NCI-H187 treated with DMSO at 0.1 percent for 48 hours (cell line): Measurements from ENCODE around the gene TRABD.
"Not testable (repeated sequence)": the region's sequence is repeated elsewhere in the genome, so short reads cannot be mapped to it uniquely, and the experiment has no call there.

Source experiments
- DNase-seq: peaks from one replicate; lab custom pipeline; 2025; lab: John Stamatoyannopoulos, UW

Gene TRABD

DNA sequence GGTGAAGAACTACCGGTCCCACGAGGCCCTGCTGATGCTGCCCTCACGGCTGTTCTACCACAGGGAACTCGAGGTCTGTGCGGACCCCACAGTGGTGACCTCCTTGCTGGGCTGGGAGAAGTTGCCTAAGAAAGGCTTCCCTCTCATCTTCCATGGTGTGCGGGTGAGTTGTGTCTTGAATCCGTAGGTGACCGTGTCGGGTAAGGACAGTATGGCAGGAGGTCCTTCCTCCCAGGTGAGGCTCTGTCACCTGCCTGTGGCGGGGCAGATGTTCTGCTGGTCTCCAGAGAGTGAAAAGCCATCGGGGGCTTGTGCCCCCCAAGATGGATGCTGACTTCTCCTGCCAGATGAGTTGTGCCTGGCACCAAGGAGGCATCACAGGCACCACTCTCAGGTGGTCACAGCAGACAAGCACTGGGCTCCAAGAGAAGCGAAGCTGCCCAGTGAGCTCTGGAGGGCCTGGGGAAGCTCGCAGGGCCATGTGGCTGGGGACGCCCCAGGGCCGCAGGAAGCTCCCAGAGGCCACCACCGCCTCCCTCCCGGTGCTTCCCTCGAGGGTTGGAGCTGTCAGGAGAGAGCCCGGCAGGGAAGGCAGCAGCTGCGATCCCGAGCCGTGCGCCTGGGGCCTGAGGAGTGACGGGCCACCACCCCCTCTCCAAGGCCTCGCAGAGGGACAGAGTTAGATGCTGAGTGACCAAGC lies 32.5 kb upstream of the TRABD start:
- no peak for DNase-seq

DNA sequence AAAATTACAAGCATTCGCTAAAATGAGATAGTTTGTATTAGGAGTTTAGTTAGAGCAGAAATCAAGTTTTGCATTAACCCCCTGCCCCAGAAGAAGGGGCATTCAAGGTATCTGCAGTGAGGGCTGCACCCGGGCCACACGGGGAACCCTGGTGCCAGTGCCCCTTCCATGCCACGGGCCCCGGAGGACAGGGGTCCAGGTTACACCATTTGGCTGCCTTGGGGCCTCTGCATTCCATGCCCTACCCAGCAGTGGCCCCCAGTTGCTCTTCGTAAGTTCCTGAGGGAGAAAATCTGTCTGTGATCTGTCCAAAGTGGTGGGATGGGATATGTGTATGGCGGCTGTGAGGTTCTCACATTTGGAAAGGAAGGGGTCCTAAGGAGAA lies 32.0 kb upstream of the TRABD start:
- no peak for DNase-seq

DNA sequence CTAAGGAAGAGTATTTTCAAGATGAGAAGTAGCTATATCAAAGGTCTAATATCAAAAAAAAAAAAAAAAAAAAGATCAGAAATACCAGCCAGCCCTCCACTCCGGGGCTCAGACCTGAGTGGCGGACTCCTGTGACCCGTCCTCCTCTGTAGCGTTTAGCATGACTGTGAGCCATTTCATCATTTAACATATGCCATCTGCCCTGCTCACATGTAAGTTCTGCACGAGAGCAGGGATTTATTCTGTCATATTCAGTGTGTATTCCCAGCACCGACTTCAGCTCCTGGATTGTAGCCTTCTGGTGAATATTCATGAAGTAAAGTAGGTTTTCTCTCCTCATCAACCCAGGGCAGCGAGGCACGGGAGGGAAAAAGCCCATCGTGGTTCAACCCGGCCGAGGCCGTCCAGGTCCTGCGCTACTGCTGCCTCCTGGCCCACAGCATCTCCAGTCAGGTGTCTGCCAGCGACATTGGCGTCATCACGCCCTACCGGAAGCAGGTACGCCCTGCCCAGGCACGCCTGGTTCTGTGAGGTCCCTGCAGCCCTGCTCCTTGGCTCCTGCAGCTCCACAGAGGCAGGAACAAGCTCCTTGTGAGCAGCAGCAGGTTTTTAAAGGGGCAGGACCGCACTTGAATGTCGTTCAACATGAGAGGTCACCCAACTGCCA lies 27.9 kb upstream of the TRABD start:
- no peak for DNase-seq

DNA sequence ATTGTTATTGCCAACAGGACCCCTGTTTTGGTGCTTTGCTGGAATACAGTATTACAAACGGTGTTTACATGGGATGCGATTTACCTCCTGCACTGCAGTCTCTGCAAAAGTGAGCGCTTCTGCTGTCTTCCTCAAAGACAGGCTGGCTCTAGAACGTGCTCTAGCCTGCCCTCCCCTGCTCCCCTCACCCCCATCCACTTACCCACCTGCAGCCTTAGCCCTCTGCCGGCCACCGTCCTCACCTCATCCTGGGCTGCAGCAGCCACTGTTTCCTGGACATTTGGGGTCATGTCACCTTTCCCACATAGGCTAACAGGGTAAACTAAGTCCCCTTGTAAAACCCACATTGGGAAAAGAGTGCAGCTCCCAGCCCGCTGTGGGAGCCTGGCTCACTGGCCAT lies 24.8 kb upstream of the TRABD start:
- no peak for DNase-seq

DNA sequence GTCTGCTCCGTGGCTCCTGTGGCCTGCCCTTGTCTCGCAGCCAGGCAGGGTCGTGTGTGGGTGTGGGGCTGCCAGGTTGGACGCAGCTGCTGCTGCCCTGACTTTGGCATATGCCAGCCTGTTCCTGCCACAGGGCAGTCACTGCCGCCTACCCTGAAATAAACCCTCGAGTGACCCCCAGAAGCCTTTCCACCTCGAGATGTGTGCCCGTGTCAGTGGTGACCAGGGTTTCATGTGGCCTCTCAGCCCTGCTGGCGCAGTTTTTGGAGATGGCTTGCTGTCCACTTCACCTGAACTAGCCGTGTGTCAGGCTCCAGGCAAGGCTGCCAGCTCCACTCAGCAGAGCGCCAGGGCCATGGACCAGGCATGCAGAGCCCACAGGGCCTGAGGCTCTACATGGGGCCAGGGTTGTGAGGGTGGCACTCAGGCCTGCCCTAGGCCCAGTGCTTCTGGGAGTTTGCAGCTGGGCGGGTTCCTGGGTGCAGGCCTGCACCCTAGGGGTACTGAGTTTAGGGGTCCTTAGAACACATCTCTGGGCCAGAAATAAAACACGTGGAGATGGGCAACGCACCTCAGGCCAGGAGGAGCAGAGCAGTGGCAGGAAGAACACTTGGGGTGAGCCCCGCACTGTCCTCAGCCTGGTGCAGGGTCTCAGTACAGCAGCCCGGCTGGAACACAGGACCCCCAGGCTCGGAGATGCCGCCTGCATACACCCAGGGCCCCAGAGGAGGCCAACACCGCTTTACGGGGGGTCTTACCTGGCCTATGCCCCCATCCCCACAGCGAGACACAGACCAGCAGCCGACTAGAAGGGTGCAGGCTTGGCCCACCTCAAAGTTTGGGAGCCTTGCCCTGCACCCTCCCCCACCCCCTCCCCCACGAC lies 24.0 kb upstream of the TRABD start:
- DNase-seq: no peak

DNA sequence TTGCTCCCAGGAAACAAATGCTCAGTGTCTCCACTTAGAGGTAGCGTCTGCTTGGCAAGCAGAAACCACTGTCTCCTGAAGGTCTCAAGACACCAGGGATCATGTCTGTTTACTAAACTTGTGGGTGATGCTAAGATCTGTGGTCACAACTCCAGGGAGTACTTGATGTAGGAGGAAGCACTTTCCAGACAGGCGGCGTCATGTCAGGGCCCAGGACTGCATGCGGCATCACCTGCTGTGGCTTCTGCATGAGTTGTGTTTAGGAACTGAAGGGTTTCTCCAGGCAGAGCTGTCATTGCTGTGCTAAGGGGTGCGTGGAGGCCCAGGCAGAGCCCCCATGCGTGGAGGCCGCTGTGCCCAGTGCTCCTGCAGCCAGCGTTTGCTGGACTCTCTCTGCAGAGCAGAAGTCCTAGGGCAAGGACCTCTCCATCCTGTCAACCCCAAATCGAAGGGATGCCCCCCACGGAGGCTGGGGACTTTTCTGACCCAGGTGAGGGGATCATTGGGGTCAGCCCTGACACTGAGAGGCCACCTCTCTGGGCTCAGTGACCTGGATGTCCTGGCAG lies 23.2 kb upstream of the TRABD start:
- DNase-seq: no peak

DNA sequence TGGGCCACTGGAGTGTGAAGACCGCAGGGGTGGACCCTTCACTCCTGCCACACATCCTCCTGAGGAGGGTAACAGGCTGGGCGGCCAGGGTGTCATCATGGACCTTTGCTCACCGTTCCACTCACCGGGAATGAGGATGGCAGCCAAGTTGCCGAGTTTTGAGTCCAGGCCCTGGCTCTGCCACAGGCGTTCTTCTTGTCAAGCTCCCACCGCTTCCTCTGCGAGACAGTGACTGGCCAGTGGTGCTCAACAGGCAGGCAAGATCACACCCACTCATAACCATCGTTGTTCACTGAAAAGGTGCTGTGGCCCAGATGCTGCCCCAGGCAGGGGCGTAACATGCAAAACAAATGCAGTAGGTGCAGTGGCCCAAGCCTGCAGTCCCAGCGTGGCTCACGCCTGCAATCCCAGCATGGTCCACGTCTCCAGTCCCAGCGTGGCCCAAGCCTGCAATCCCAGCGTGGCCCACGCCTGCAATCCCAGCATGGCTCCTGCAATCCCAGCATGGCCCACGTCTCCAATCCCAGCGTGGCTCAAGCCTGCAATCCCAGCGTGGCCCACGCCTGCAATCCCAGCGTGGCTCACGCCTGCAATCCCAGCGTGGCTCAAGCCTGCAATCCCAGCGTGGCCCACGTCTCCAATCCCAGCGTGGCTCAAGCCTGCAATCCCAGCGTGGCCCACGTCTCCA lies 20.1 kb upstream of the TRABD start:
- no peak for DNase-seq

DNA sequence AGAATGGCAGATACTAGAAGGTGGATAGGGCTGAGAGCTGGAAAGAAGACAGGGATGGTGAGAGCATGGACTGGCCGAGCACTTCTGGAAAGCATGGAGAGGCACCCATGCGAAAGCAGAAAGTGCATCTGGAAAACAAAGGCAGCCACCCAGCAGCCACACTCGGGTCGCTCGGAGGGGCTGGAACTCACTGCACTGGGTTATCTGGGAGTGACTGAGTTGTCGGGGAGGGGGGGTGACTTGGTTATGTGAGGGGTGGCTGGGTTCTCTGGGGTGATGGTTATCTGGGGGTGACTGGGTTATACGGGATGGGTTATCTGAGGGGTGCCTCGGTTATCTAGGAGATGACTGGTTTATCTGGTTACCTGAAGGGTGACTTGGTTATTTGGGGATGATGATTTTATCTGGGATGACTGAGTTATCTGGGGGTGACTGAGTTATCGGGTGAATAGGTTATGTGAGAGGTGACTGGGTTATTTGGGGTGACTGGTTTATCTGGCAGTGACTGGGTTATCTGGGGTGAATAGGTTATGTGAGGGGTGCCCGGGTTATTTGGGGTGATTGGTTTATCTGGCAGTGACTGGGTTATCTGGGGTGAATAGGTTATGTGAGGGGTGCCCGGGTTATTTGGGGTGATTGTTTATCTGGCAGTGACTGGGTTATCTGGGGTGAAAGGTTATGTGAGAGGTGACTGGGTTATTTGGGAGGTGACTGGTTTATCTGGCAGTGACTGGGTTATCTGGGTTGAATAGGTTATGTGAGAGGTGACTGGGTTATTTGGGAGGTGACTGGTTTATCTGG lies 17.8 kb upstream of the TRABD start:
- no peak for DNase-seq

DNA sequence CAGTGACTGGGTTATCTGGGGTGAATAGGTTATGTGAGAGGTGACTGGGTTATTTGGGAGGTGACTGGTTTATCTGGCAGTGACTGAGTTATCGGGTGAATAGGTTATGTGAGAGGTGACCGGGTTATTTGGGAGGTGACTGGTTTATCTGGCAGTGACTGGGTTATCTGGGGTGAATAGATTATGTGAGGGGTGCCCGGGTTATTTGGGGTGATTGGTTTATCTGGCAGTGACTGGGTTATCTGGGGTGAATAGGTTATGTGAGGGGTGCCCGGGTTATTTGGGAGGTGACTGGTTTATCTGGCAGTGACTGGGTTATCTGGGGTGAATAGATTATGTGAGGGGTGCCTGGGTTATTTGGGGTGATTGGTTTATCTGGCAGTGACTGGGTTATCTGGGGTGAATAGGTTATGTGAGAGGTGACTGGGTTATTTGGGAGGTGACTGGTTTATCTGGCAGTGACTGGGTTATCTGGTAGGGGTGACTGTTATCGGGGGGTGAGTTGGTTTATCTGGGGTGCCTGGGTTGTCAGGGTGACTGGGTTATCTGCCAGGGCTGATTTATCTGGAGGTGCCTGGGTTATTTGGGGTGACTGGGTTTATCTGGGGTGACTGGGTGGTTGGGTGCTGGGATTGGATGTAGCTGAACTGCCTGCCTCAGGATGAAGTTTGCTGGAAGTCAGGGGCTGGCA lies 17.1 kb upstream of the TRABD start:
- DNase-seq: not testable (repeated sequence)

DNA sequence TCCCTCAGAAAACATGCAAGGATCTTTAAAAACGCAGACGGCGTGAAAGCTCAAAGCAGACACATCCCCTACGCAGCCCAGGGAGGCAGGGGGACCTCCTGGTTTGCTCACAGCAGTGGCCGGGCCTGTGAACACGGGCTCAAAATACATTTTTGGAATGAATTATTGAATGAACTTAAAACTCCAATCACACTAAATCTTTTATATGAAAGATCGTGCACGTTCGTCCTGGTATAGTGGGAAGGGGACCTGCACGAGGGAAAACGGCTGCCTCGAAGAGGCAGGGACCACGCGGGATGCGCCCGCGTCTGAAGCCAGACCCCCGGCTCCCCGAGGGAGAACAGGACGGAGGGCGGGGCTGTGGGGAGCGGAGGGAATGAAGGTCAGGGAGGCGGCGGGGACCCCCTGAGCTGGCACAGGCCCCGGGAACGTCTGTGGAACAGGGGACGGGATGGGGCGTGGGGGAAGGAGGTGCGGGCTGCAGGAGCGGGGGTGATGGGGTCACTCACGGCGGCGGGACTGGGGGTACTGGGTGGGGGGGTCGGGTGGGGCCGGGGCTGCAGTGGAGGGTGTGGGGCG lies 16.4 kb upstream of the TRABD start:
- DNase-seq: no peak

DNA sequence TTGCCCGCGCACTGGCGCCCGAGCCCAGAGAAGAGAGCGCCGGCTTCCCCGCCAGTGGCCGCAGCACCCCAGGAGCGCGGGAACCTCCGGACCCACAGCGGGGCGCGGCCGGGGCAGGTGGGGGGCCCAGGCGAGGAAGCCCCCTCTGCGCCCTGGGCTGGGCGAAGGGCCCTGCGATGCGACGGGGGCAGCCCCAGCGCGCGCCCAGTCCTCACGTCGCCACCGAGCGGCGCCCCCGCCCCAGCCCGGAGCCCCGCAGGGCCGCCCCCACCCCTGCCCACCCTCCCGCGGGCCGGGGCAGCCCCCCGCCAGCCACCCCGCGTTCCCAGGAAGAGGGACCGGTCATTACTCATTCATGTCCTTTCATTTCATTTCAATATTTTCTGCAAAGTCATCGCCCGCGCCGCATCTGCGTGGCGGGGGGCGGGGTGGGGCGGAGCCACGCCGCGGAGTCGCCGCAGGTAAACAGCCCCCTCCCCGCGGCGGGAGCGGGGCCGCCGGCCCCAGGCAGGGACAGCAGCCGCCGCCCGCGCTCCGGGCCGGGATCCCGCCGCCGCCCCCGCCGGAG lies 15.9 kb upstream of the TRABD start:
- DNase-seq: no peak

DNA sequence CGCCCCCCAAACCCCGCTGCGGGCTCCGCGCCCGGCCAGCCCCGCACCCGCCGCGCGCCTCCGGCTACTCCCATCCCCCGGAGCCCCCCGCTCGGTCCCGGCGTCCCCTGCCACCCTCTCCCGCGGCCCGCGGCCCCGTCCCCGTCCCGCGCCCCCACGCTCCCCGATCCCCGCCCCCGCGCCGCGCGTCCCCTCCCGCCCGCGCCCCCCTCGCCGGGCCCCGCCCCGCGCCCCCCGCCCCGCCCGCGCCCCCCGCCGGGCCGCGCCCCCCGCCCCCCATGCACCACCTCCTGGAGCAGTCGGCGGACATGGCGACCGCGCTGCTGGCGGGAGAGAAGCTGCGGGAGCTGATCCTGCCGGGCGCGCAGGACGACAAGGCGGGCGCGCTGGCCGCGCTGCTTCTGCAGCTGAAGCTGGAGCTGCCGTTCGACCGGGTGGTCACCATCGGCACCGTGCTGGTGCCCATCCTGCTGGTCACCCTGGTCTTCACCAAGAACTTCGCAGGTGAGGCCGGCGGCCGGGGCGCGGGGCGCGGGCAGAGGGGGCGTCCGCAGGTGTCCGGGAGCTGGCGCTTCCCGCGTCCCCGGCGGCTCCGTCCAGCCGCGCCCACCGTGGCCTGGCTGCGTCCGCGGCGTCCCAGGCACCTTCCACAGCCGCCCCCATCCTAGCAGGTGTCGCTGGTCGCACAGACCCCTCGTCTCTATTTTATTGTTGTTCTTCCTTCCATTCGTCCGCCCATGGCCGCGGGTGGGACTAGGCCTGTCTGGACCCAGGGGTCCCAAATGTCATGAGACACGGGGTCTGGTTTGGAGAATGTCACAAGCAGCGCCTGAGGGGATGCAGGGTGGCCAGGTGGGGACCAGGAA lies 15.0 kb upstream of the TRABD start, which contains the start of gene PANX2:
TSS of gene PANX2 (plus strand) at position 279 of the 866 bp plus-strand sequence. CDS start at position 279, 0 bp downstream.
- no peak for DNase-seq

DNA sequence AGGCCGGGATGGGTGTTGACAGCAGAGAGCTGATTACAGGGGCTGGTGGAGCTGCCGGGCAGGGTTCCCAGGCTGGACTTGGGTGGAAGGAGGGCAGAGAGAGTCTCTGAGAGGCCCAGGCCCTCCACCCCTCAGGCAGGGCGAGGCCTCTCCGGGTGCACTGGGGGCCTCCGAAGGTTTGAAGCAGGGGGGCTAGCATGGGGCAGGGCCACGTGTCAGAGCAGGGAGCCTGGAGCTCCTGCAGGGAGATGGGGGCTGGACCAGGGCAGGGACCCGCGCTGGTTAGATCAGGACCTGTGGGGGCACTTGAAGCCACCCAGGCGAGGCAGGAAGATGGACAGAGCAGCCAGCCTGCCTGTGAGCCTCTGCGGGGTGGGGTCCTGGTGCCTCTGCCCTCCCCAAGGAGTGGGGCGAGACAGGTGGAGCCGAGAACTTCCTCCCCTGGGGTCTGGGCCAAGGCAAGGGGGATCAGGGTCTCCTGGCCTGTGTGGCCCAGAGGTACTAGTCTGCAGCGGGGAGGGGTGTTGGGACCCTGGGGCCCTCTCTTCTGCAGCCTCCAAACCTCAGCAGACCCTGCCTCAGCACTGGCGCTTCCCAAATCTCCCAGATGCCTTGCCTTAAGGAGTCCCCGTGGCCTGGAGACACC lies 14.3 kb upstream of the TRABD start:
- DNase-seq: no peak

DNA sequence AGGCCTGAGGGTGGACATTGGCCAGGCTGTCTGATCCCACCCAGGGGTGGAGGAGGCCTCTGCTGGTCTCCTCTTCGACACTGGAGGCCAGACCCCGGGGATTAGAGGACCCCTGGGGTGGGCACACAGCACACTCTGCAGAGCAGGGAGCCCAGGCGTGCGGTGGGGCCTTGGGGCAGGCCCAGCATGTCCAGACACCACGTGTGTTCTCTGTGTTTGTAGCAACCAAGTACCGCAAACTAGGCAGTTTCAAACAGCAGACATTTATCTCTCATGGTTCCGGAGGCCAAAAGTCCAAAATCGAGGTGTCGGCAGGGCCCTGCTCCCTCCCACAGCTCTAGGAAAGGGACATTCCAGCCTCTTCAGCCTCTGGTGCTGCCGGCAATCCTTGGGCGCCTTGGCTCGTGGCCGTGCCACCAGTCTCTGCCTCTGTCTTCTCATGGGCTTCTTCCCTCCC lies 13.7 kb upstream of the TRABD start:
- no peak for DNase-seq

DNA sequence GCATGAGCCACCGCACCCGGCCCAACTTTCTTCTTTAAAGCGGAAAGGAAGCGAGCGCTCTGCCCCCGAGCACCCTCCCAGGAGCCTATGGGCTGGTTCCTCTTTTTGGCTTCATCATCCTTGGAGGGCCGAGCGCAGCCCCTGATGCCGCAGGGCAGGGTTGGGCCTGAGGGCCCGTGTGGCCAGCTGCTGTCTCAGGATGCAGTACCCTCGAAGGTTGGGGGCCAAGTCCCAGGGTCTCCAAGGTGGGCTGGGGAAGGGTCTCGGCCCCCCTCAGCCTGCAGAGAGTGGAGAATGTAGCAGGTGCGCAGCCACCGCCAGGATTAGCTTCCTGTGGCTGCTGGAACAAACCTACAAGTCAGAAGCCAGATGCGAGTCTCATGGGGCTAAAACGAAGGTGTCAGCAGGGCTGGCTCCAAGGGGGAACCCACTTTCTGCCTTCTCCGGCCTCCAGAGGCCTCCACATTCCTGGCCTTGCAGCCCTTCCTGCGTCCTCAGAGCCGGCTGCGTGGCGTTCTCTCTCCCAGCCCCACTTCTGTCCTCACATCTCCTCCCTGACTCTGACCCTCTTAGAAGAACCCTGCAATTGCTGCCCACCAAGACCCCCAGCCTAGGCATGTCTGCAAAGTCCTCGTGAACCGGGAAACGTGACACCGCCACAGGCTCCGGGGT lies 12.3 kb upstream of the TRABD start:
- DNase-seq: no peak

DNA sequence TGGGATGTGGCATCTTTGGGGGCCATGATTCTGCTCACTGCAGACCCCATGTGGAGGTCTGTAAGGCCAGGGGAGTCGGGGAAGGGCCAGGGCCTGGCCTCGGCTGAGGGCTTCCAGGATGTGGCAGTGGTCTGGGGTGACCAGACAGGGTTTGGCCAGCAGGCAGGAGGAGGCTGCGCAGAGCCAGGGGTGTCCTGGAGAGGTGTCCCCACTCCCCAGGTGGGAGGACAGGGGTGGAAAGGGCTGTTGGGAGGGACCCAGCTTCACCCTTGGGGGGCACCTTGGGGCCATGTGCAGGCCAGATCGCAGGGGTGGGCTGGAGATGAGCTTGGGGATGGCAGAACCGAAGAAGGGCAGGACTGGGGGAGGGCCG lies 11.7 kb upstream of the TRABD start:
- DNase-seq: no peak

DNA sequence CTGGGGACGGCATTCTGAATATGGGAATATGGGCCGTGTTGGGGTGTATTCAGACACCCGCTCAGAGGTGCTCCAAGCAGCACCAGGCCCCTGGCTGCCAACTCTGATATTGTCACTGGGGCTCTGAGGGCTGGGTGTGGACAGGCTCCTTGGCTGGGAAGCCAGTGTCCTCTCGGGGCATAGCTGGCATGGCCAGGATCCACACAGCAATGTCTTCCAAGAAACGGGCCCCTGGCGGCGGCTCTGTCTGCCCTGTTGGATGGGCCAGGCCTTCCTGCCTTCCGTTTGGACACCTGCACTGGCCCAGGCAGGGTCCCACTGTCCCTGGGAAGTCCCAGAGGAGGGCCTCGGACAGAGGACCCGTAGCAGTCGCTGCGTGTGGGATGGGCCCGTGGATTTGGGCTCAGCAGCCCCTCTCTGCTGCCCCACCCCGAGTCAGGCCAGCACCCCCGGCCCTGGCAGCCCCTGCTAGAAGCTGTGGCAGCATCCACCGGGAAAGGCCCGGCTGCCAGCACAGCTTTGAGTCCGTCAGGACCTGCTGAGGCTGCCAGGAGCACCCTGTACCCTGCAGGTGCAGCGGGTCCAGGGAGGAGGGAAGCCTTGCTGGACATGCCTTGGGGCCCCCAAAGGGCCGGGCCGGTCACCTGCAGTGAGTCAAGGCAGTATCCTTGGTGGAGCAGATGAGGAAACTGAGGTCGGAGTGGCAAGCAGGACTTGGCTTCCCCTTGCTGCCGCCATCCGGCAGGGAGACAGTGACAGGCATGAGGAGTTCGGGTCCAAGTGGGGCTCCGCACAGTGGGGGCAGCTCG lies 11.1 kb upstream of the TRABD start:
- no peak for DNase-seq
